Activated effector memory CD4-positive, alpha-beta T cell treated with anti-CD3 and anti-CD28 coated beads, Interleukin-2, amount 50 U/mL, for 16 hours (primary cell): Measurements from ENCODE around the gene C21orf91.

Experiments used
- DNase-seq: peaks from one replicate; pipeline ENCODE4 v3.0.0-alpha.2; 2020

The C21orf91 gene

GRCh38 chr21:17819114-17819876 lies at the start of gene C21orf91:
Gene C21orf91 (minus strand): TSS chr21:17819356. CDS start chr21:17818318, 1,038 bp downstream.
- DNase-seq: peak; percentile 95

- no peak for DNase-seq
Measured at GRCh38 chr21:17866590-17866989, 47.4 kb upstream of the C21orf91 start.

GRCh38 chr21:17859661-17860060 lies 40.5 kb upstream of the C21orf91 start:
- DNase-seq: no peak

- no peak for DNase-seq
Measured at GRCh38 chr21:17858747-17859146, 39.6 kb upstream of the C21orf91 start.

GRCh38 chr21:17854745-17855144 lies 35.6 kb upstream of the C21orf91 start:
- DNase-seq: no peak

GRCh38 chr21:17853393-17854275 lies 34.5 kb upstream of the C21orf91 start:
- DNase-seq: no peak

GRCh38 chr21:17848228-17848627 lies 29.1 kb upstream of the C21orf91 start:
- no peak for DNase-seq

- no peak for DNase-seq
Measured at GRCh38 chr21:17841103-17841502, 21.9 kb upstream of the C21orf91 start.

GRCh38 chr21:17834639-17835354 lies 15.6 kb upstream of the C21orf91 start:
- DNase-seq: no peak

GRCh38 chr21:17829472-17829871 lies 10.3 kb upstream of the C21orf91 start:
- no peak for DNase-seq

GRCh38 chr21:17828223-17828622 lies 9.1 kb upstream of the C21orf91 start:
- no peak for DNase-seq

- no peak for DNase-seq
Measured at GRCh38 chr21:17823846-17824245, 4.7 kb upstream of the C21orf91 start.

GRCh38 chr21:17821121-17821520 lies 2.0 kb upstream of the C21orf91 start:
- no peak for DNase-seq

GRCh38 chr21:17819877-17820229 lies 697 bp upstream of the C21orf91 start:
- no peak for DNase-seq

- peak; percentile 80 for DNase-seq
Measured at GRCh38 chr21:17818186-17819113, 706 bp downstream of the C21orf91 start.

- no peak for DNase-seq
Measured at GRCh38 chr21:17813353-17813752, 5.8 kb downstream of the C21orf91 start.

- no peak for DNase-seq
Measured at GRCh38 chr21:17805966-17806365, 13.2 kb downstream of the C21orf91 start.

GRCh38 chr21:17803536-17803935 lies 15.6 kb downstream of the C21orf91 start:
- DNase-seq: no peak

- DNase-seq: no peak
Measured at GRCh38 chr21:17802572-17802971, 16.6 kb downstream of the C21orf91 start.

GRCh38 chr21:17799414-17800164 lies 19.6 kb downstream of the C21orf91 start:
- DNase-seq: no peak

GRCh38 chr21:17798796-17799195 lies 20.4 kb downstream of the C21orf91 start:
- no peak for DNase-seq
